ENCODE data around the gene MST1.

The MST1 gene

GRCh38 chr3:49638445-49638844, 50.8 kb downstream of the MST1 start:
- Histone ChIP-seq H3K4me1 (ENCODE audit: control insufficient read depth, insufficient read depth, low read length) (no peaks in the 10 kb centered on the region), H3K9me3 (ENCODE audit: control insufficient read depth, low read length) (no peaks in the 10 kb centered on the region), H3K9ac (ENCODE audit: low read length) (no peak overlapping the region), H3K36me3 (ENCODE audit: control insufficient read depth, insufficient read depth, low read length, severe bottlenecking) (no peaks in the 10 kb centered on the region), H3K4me3 (ENCODE audit: low read length) (no peak overlapping the region), H3K27me3 (replicated peaks; ENCODE audit: control insufficient read depth, insufficient read depth, low read length) (peaks cover 34% of the 10 kb centered on the region)
- DNase-seq (ENCODE audit: low read depth), result peak; percentile 45

- peaks cover 33% of the 10 kb centered on the region for H3K27me3 ChIP-seq (replicated peaks; ENCODE audit: control insufficient read depth, insufficient read depth, low read length)
- no peaks in the 10 kb centered on the region for H3K4me1 ChIP-seq (ENCODE audit: control insufficient read depth, insufficient read depth, low read length)
- no peak for DNase-seq (ENCODE audit: low read depth)
- no peak overlapping the region for H3K4me3 ChIP-seq (ENCODE audit: low read length)
- H3K36me3 ChIP-seq (ENCODE audit: control insufficient read depth, insufficient read depth, low read length, severe bottlenecking), result no peaks in the 10 kb centered on the region
- no peak overlapping the region for H3K9ac ChIP-seq (ENCODE audit: low read length)
- peaks cover 1% of the 10 kb centered on the region for H3K9me3 ChIP-seq (ENCODE audit: control insufficient read depth, low read length)
These were observed 52.2 kb downstream of the MST1 start for GRCh38 chr3:49636883-49637609.

DNA sequence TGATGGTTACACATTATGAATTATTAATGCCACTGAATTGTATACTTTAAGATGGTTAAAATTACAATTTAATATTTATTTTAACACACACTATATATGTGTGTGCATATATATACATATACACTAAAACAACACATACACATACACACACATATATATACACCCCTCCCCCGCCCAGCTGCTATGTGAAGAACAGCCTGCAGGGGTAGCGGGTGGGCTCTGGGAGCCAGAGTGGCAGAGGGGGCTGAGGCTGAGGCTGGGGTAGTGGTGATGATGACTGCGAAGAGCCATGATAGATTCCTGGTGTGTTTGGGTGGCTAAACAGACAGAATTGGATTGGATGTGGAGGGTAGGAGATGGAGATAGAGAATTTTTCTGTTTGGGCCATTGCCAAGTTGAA, 54.5 kb downstream of the MST1 start:
- Histone ChIP-seq H3K9ac (ENCODE audit: low read length) (no peak overlapping the region), H3K36me3 (ENCODE audit: control insufficient read depth, insufficient read depth, low read length, severe bottlenecking) (no peaks in the 10 kb centered on the region), H3K4me1 (ENCODE audit: control insufficient read depth, insufficient read depth, low read length) (no peaks in the 10 kb centered on the region), H3K9me3 (ENCODE audit: control insufficient read depth, low read length) (peaks cover 9% of the 10 kb centered on the region), H3K4me3 (ENCODE audit: low read length) (no peak overlapping the region), H3K27me3 (replicated peaks; ENCODE audit: control insufficient read depth, insufficient read depth, low read length) (peaks cover 45% of the 10 kb centered on the region)
- no peak for DNase-seq (ENCODE audit: low read depth)

All from adipocyte (in vitro differentiated cells).